Endodermal cell (in vitro differentiated cells): ENCODE data around the gene SYN1. TPM values are rescaled to one million over a fixed set of nuclear protein-coding genes. Genes with fewer than 3 reads are reported as not detected.

ENCODE experiments used
- DNase-seq: peaks from one replicate; pipeline ENCODE4 v3.0.0-alpha.2; 2017
- H3K27ac ChIP-seq: 2 replicates; pipeline ENCODE4 v1.5.1; 2013; ENCODE audit warnings: mild to moderate bottlenecking, low read depth, low read length, moderate library complexity
- H3K27me3 ChIP-seq: 2 replicates; pipeline ENCODE4 v1.6.1; 2013; ENCODE audit warnings: mild to moderate bottlenecking, low read length, moderate library complexity; ENCODE audit not compliant: insufficient read depth, control insufficient read depth, poor library complexity, severe bottlenecking
- H3K36me3 ChIP-seq: 2 replicates; pipeline ENCODE4 v1.7.0; 2013; ENCODE audit warnings: mild to moderate bottlenecking, low read length, moderate library complexity; ENCODE audit not compliant: control insufficient read depth, insufficient read depth
- H3K4me1 ChIP-seq: one replicate; pipeline ENCODE4 v1.7.0; 2013; ENCODE audit warnings: low read length; ENCODE audit not compliant: control insufficient read depth, insufficient read depth
- H3K4me3 ChIP-seq: 2 replicates; pipeline ENCODE4 v1.5.1; 2013; ENCODE audit warnings: mild to moderate bottlenecking, low read length, moderate library complexity
- H3K9ac ChIP-seq: 2 replicates; pipeline ENCODE4 v1.6.1; 2013; ENCODE audit warnings: mild to moderate bottlenecking, low read length, moderate library complexity; ENCODE audit not compliant: poor library complexity, severe bottlenecking; ENCODE audit errors: extremely low read depth
- H3K9me3 ChIP-seq: 2 replicates; pipeline ENCODE4 v1.6.1; 2013; ENCODE audit warnings: mild to moderate bottlenecking, low read length, moderate library complexity; ENCODE audit not compliant: control insufficient read depth
- H3K27ac Mint-ChIP-seq: 2 replicates; pipeline ENCODE4 v1.8.0; 2020; ENCODE audit warnings: mixed read lengths
- H3K27me3 Mint-ChIP-seq: 2 replicates; pipeline ENCODE4 v1.8.0; 2021; ENCODE audit warnings: mild to moderate bottlenecking, mixed read lengths; ENCODE audit not compliant: insufficient read depth
- H3K36me3 Mint-ChIP-seq: 2 replicates; pipeline ENCODE4 v1.8.0; 2020; ENCODE audit warnings: low read depth, mixed read lengths
- H3K4me1 Mint-ChIP-seq: 2 replicates; pipeline ENCODE4 v1.8.0; 2020; ENCODE audit warnings: mixed read lengths
- H3K4me3 Mint-ChIP-seq: 2 replicates; pipeline ENCODE4 v1.8.0; 2020; ENCODE audit warnings: mild to moderate bottlenecking, moderate library complexity, mixed read lengths
- H3K9me3 Mint-ChIP-seq: 2 replicates; pipeline ENCODE4 v1.8.0; 2020; ENCODE audit warnings: mild to moderate bottlenecking, mixed read lengths
- CTCF ChIP-seq: fragments of 200-600 bp; sonication (generic); conservative IDR thresholded peaks from 2 replicates; pipeline ENCODE4 v1.5.0; 2021; ENCODE audit warnings: antibody characterized with exemption, mild to moderate bottlenecking
- WGBS, 2 experiments: methylation state at CpG; one replicate each; pipeline versions ENCODE4 v1.1.5 to v1.1.7; 2013; ENCODE audit warnings: missing lambda C conversion rate in 2 of 2, mixed read lengths in 1 of 2; ENCODE audit not compliant: insufficient coverage in 1 of 2, insufficient read length in 1 of 2; 5-methylcytosine and 5-hydroxymethylcytosine counted together
- total RNA-seq, 2 donors: library from RNA; stranded (reverse); fragmentation: NEBNext Ultra II Directional in 1 of 2; extraction: Animal tissue kit (Norgen Biotek cat#: 25700) in 1 of 2; gene quantifications; 2 replicates in 1 of 2; 3 replicates in 1 of 2; pipeline ENCODE4 v1.2.1, GENCODE V29; 2021

SYN1 gene
- total RNA-seq, 2 donors from 2014 or later, result 4.9 to 5.3 TPM

DNA sequence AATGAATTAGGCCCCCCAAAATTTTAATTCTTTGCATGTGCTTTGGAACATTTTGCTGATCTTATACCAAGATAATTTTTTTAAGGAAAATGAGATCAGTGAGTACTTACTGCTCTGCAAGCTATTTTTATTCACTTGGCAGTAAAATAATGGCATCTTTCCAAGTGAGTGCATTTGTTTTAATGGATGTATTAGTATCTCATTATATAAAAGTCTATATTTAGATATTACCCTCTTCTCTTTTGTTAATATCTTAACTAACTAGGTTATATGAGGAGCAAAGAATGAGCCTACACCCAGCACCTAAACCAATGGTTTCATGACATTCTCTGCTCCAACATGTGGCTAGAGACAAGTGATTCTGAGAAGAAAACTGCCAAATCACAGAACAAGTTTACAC lies 79.8 kb downstream of the SYN1 start:
- no peaks in the 10 kb centered on the region for H3K4me1 Mint-ChIP-seq
- no peak for TF ChIP-seq CTCF
- no peak overlapping the region for H3K9ac ChIP-seq

DNA sequence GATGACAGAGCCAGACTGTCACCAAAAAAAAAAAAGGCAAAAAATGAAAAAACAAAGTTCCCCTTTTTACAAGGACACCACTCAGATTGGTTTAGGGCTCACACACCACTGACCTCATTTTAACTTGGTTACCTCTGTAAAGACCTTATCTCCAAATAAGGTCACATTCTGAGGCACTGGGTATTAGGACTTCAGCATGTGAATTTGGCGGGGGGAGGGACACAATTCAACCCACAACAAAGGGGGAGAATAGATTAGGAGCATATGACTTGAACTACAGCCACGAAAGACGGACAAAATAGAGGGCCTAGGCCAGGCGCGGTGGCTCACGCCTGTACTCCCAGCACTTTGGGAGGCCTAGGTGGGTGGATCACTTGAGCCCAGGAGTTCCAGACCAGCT lies 89.6 kb downstream of the SYN1 start:
- DNase-seq, result no peak
- Mint-ChIP-seq H3K36me3 (no peaks in the 10 kb centered on the region), H3K4me1 (peaks cover 2% of the 10 kb centered on the region), H3K4me3 (no peak overlapping the region), H3K9me3 (peaks cover 60% of the 10 kb centered on the region), H3K27me3 (peaks cover 2% of the 10 kb centered on the region), H3K27ac (no peak overlapping the region)
- TF ChIP-seq CTCF, result no peak
- H3K27me3 ChIP-seq, result no peaks in the 10 kb centered on the region
- H3K27ac ChIP-seq, result no peak overlapping the region
- no peaks in the 10 kb centered on the region for H3K9me3 ChIP-seq
- H3K4me1 ChIP-seq, result no peaks in the 10 kb centered on the region
- WGBS, 2 experiments, result 98 to 100% methylated on average over 3 to 5 of the region's 6 CpGs
- H3K4me3 ChIP-seq, result no peak overlapping the region
- H3K9ac ChIP-seq, result no peak overlapping the region
- no peaks in the 10 kb centered on the region for H3K36me3 ChIP-seq

More for the DNA sequence above, 79.8 kb downstream of the SYN1 start:
- H3K27me3 Mint-ChIP-seq, result no peaks in the 10 kb centered on the region
- H3K27ac ChIP-seq, result no peak overlapping the region
- H3K36me3 ChIP-seq, result no peaks in the 10 kb centered on the region
- DNase-seq, result no peak
- H3K9me3 Mint-ChIP-seq, result peaks cover 47% of the 10 kb centered on the region
- H3K27me3 ChIP-seq, result no peaks in the 10 kb centered on the region
- no peak overlapping the region for H3K4me3 Mint-ChIP-seq
- no peaks in the 10 kb centered on the region for H3K36me3 Mint-ChIP-seq
- H3K4me3 ChIP-seq, result no peak overlapping the region
- H3K4me1 ChIP-seq, result no peaks in the 10 kb centered on the region
- H3K9me3 ChIP-seq, result no peaks in the 10 kb centered on the region
- H3K27ac Mint-ChIP-seq, result no peak overlapping the region

DNA sequence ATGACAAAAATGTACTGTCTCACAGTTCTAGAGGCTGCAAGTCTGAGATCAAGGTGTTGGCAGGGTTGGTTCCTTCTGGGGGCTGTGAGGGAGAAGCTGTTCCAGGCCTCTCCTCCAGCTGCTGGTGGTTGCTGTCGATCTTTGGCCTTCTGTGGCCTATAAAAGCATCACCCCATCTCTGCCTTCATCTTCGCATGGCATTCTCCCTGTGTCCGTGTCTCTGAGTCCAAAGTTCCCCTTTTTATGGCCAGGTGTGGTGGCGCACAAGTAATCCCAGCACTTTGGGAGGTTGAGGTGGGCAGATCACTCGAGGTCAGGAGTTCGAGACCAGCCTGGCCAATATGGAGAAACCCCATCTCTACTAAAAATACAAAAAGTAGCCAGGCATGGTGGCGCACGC lies 90.1 kb downstream of the SYN1 start:
- Mint-ChIP-seq H3K27me3 (peaks cover 2% of the 10 kb centered on the region), H3K36me3 (no peaks in the 10 kb centered on the region), H3K4me3 (no peak overlapping the region), H3K4me1 (peaks cover 2% of the 10 kb centered on the region), H3K9me3 (peaks cover 60% of the 10 kb centered on the region), H3K27ac (no peak overlapping the region)
- 98 to 100% methylated on average over 2 to 6 of the region's 8 CpGs for WGBS, 2 experiments
- Histone ChIP-seq H3K9me3 (no peaks in the 10 kb centered on the region), H3K27ac (no peak overlapping the region), H3K27me3 (no peaks in the 10 kb centered on the region), H3K36me3 (no peaks in the 10 kb centered on the region), H3K4me1 (no peaks in the 10 kb centered on the region), H3K9ac (no peak overlapping the region), H3K4me3 (no peak overlapping the region)
- no peak for DNase-seq
- no peak for TF ChIP-seq CTCF
